GM21576 (cell line): ENCODE measurements around the gene SNRNP70.
"Not testable (repeated sequence)": the region's sequence is repeated elsewhere in the genome, so short reads cannot be mapped to it uniquely, and the experiment has no call there.

Experiments
- ATAC-seq: cut with Tn5 transposase; IDR thresholded peaks from one replicate; pipeline ENCODE4 v1.9.1; 2021; ENCODE audit warnings: mild to moderate bottlenecking, moderate library complexity; ENCODE audit not compliant: unreplicated experiment

SNRNP70 gene

GRCh38 chr19:49085020-49085867, at the start of gene SNRNP70:
Gene SNRNP70 (plus strand): TSS chr19:49085451. CDS start chr19:49086415, 964 bp downstream.
- peak; percentile 81 for ATAC-seq

- ATAC-seq: not testable (repeated sequence)
Observed at GRCh38 chr19:49036815-49037214, 48.4 kb upstream of the SNRNP70 start, which contains the start of gene CGB1. Gene CGB1 (minus strand): TSS chr19:49036895. CDS start chr19:49036711, 184 bp downstream.

- ATAC-seq: not testable (repeated sequence)
Observed at GRCh38 chr19:49038111-49038510, 47.1 kb upstream of the SNRNP70 start.

- not testable (repeated sequence) for ATAC-seq
Observed at GRCh38 chr19:49038557-49039276, 46.5 kb upstream of the SNRNP70 start.

- ATAC-seq: not testable (repeated sequence)
Observed at GRCh38 chr19:49039736-49040135, 45.5 kb upstream of the SNRNP70 start.

- no peak for ATAC-seq
Observed at GRCh38 chr19:49042177-49042576, 43.1 kb upstream of the SNRNP70 start.

GRCh38 chr19:49042666-49043065, 42.6 kb upstream of the SNRNP70 start:
- not testable (repeated sequence) for ATAC-seq

GRCh38 chr19:49043548-49043947, 41.7 kb upstream of the SNRNP70 start, which contains the start of gene CGB5:
Gene CGB5 (plus strand): TSS chr19:49043848. CDS start chr19:49044210, 362 bp downstream.
- ATAC-seq: not testable (repeated sequence)

GRCh38 chr19:49049011-49049410, 36.2 kb upstream of the SNRNP70 start, which contains the start of gene CGB8:
Gene CGB8 (minus strand): TSS chr19:49049111. CDS start chr19:49048739, 372 bp downstream.
- ATAC-seq: not testable (repeated sequence)

GRCh38 chr19:49049834-49050233, 35.4 kb upstream of the SNRNP70 start:
- not testable (repeated sequence) for ATAC-seq

GRCh38 chr19:49050376-49051033, 34.7 kb upstream of the SNRNP70 start:
- not testable (repeated sequence) for ATAC-seq

- no peak for ATAC-seq
Observed at GRCh38 chr19:49056101-49056901, 28.9 kb upstream of the SNRNP70 start.

GRCh38 chr19:49056902-49057596, 28.2 kb upstream of the SNRNP70 start:
- not testable (repeated sequence) for ATAC-seq

- no peak for ATAC-seq
Observed at GRCh38 chr19:49057636-49058234, 27.5 kb upstream of the SNRNP70 start, which contains the start of gene CGB7. Gene CGB7 (minus strand): TSS chr19:49057749. CDS start chr19:49055375, 2,374 bp downstream.

GRCh38 chr19:49058562-49058961, 26.7 kb upstream of the SNRNP70 start:
- no peak for ATAC-seq

GRCh38 chr19:49059053-49059452, 26.2 kb upstream of the SNRNP70 start:
- no peak for ATAC-seq

GRCh38 chr19:49061000-49061399, 24.3 kb upstream of the SNRNP70 start:
- ATAC-seq: no peak

GRCh38 chr19:49061445-49061844, 23.8 kb upstream of the SNRNP70 start:
- ATAC-seq: no peak

- no peak for ATAC-seq
Observed at GRCh38 chr19:49064029-49064629, 21.1 kb upstream of the SNRNP70 start.
